ENCODE data around the gene ZNF81. TPM values are rescaled to one million over a fixed set of nuclear protein-coding genes. Genes with fewer than 3 reads are reported as not detected.
"Not testable (repeated sequence)": the region's sequence is repeated elsewhere in the genome, so short reads cannot be mapped to it uniquely, and the experiment has no call there.

Gene ZNF81
- total RNA-seq, 4 donors from 2014 or later = 5.0 to 13.4 (median 7.6) TPM

GRCh38 chrX:47802589-47802988 lies 34.1 kb upstream of the ZNF81 start:
- no peaks in the 10 kb centered on the region for H3K36me3 ChIP-seq
- H3K27ac ChIP-seq = no peak overlapping the region
- H3K9me3 ChIP-seq = no peaks in the 10 kb centered on the region
- no peak for TF ChIP-seq EP300 (IDR thresholded peaks at IDR 0.05)
- no peak for TF ChIP-seq POLR2AphosphoS5 (IDR thresholded peaks at IDR 0.05)
- TF ChIP-seq CTCF (IDR thresholded peaks at IDR 0.05) = no peak
- TF ChIP-seq POLR2A (IDR thresholded peaks at IDR 0.05) = no peak
- no peaks in the 10 kb centered on the region for H3K4me1 ChIP-seq
- H3K27me3 ChIP-seq = no peaks in the 10 kb centered on the region
- H3K4me3 ChIP-seq = no peak overlapping the region
- no peak for ATAC-seq
- 67 to 78% methylated on average over 4 of the region's 4 CpGs for WGBS, 2 donors (ENCODE audit: low coverage in 1 of 2)

- WGBS, 2 donors (ENCODE audit: low coverage in 1 of 2) = 76 to 92% methylated on average over 5 to 17 of the region's 21 CpGs
- ATAC-seq = peak; percentile 60
- not testable (repeated sequence) for H3K4me1 ChIP-seq, H3K27ac ChIP-seq, H3K9me3 ChIP-seq, H3K27me3 ChIP-seq, H3K36me3 ChIP-seq, H3K4me3 ChIP-seq
Observed at GRCh38 chrX:47803103-47803502, 33.6 kb upstream of the ZNF81 start.

- no peaks in the 10 kb centered on the region for H3K4me1 ChIP-seq
- ATAC-seq = no peak
- 80% methylated on average over 1 of the region's 9 CpGs for WGBS, 2 donors (ENCODE audit: low coverage in 1 of 2)
Observed at GRCh38 chrX:47804315-47804714, 32.4 kb upstream of the ZNF81 start.

GRCh38 chrX:47805844-47806243 lies 30.9 kb upstream of the ZNF81 start:
- ATAC-seq, H3K9me3 ChIP-seq, H3K27me3 ChIP-seq, H3K4me1 ChIP-seq, H3K4me3 ChIP-seq, H3K36me3 ChIP-seq, H3K27ac ChIP-seq: not testable (repeated sequence)
- WGBS, 2 donors (ENCODE audit: low coverage in 1 of 2) = no CpG with 5 or more reads among the region's 1 CpG

More at GRCh38 chrX:47804315-47804714, 32.4 kb upstream of the ZNF81 start:
- no peak for TF ChIP-seq EP300 (IDR thresholded peaks at IDR 0.05)
- no peak for TF ChIP-seq POLR2AphosphoS5 (IDR thresholded peaks at IDR 0.05)
- TF ChIP-seq POLR2A (IDR thresholded peaks at IDR 0.05) = no peak
- no peak for TF ChIP-seq CTCF (IDR thresholded peaks at IDR 0.05)
- no peak overlapping the region for H3K27ac ChIP-seq
- no peak overlapping the region for H3K4me3 ChIP-seq
- H3K9me3 ChIP-seq = no peaks in the 10 kb centered on the region
- no peaks in the 10 kb centered on the region for H3K36me3 ChIP-seq
- no peaks in the 10 kb centered on the region for H3K27me3 ChIP-seq

GRCh38 chrX:47806415-47807271 lies 30.1 kb upstream of the ZNF81 start:
- ATAC-seq, H3K4me3 ChIP-seq, H3K27ac ChIP-seq, H3K27me3 ChIP-seq, H3K4me1 ChIP-seq, H3K9me3 ChIP-seq, H3K36me3 ChIP-seq: not testable (repeated sequence)
- whole genome bisulfite sequencing, 2 donors (ENCODE audit: low coverage in 1 of 2) = 87% methylated on average over 3 of the region's 14 CpGs; no CpG with 5 or more reads in 1 of the 2 donors

GRCh38 chrX:47807272-47807538 lies 29.5 kb upstream of the ZNF81 start:
- H3K27ac ChIP-seq, H3K36me3 ChIP-seq, H3K9me3 ChIP-seq, H3K4me3 ChIP-seq, ATAC-seq, H3K4me1 ChIP-seq, H3K27me3 ChIP-seq: not testable (repeated sequence)
- no CpG with 5 or more reads among the region's 3 CpGs for WGBS, 2 donors (ENCODE audit: low coverage in 1 of 2)

- H3K27ac ChIP-seq = no peak overlapping the region
- no peaks in the 10 kb centered on the region for H3K4me1 ChIP-seq
- H3K27me3 ChIP-seq = no peaks in the 10 kb centered on the region
- H3K36me3 ChIP-seq = no peaks in the 10 kb centered on the region
- H3K4me3 ChIP-seq = no peak overlapping the region
- no CpG with 5 or more reads among the region's 12 CpGs for WGBS, 2 donors (ENCODE audit: low coverage in 1 of 2)
- no peaks in the 10 kb centered on the region for H3K9me3 ChIP-seq
- TF ChIP-seq CTCF (IDR thresholded peaks at IDR 0.05) = no peak
- TF ChIP-seq EP300 (IDR thresholded peaks at IDR 0.05) = no peak
- TF ChIP-seq POLR2AphosphoS5 (IDR thresholded peaks at IDR 0.05) = no peak
- no peak for TF ChIP-seq POLR2A (IDR thresholded peaks at IDR 0.05)
- no peak for ATAC-seq
Observed at GRCh38 chrX:47807548-47807947, 29.2 kb upstream of the ZNF81 start.

All from gastroesophageal sphincter (tissue), 4 donors.